Liver (tissue), 3 donors: Measurements from ENCODE around the gene LAMC3.

ENCODE experiments used
- GABPA ChIP-seq, 2 donors: IDR thresholded peaks in 1 of 2; conservative IDR thresholded peaks in 1 of 2; 2 replicates each; pipeline ENCODE4 v1.6.1; 2016; ENCODE audit warnings: antibody characterized with exemption in 2 of 2, mild to moderate bottlenecking in 1 of 2, moderate library complexity in 1 of 2
- HNF4A ChIP-seq, 2 donors: conservative IDR thresholded peaks; 2 replicates each; pipeline ENCODE4 v1.6.1; 2016; ENCODE audit warnings: antibody characterized with exemption in 2 of 2, mild to moderate bottlenecking in 2 of 2
- RXRA ChIP-seq, 2 donors: IDR thresholded peaks; 2 replicates each; pipeline ENCODE4 v1.6.1; 2017 to 2018; ENCODE audit warnings: antibody characterized with exemption in 2 of 2, mild to moderate bottlenecking in 1 of 2
- YY1 ChIP-seq: IDR thresholded peaks from 2 replicates; pipeline ENCODE4 v1.6.1; 2016; ENCODE audit warnings: antibody characterized with exemption, mild to moderate bottlenecking
- TF ChIP-seq, protein P1 (sequence below): fragments of 150-350 bp; IDR thresholded peaks from 2 replicates; pipeline ENCODE4 v1.5.1; 2017; ENCODE audit warnings: improper control_type of control experiment, low read depth, low read length; ENCODE audit not compliant: missing input control
- donor health status: healthy.
- donor health status: healthy.

GRCh38 chr9:131020862-131021261 lies 11.9 kb downstream of the LAMC3 start:
- TF ChIP-seq GABPA (IDR thresholded peaks at IDR 0.05 in 1 of 2, conservative IDR thresholded peaks at IDR 0.05 in 1 of 2) (no peak), YY1 (no peak), HNF4A (conservative IDR thresholded peaks at IDR 0.05) (no peak), RXRA (IDR thresholded peaks at IDR 0.05) (no peak)
- TF ChIP-seq, protein P1, sequence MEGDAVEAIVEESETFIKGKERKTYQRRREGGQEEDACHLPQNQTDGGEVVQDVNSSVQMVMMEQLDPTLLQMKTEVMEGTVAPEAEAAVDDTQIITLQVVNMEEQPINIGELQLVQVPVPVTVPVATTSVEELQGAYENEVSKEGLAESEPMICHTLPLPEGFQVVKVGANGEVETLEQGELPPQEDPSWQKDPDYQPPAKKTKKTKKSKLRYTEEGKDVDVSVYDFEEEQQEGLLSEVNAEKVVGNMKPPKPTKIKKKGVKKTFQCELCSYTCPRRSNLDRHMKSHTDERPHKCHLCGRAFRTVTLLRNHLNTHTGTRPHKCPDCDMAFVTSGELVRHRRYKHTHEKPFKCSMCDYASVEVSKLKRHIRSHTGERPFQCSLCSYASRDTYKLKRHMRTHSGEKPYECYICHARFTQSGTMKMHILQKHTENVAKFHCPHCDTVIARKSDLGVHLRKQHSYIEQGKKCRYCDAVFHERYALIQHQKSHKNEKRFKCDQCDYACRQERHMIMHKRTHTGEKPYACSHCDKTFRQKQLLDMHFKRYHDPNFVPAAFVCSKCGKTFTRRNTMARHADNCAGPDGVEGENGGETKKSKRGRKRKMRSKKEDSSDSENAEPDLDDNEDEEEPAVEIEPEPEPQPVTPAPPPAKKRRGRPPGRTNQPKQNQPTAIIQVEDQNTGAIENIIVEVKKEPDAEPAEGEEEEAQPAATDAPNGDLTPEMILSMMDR: no peak
